Naive thymus-derived CD4-positive, alpha-beta T cell (primary cell): ENCODE data around the gene RGS6. TPM values are rescaled to one million over a fixed set of nuclear protein-coding genes. Genes with fewer than 3 reads are reported as not detected.
A peak's percentile ranks its signal among the peaks of the same experiment; 100 is the strongest.

Source experiments
- ATAC-seq: fragments of 150-1000 bp; cut with Tn5 transposase; 2 replicates; pipeline ENCODE4 v1.10.0; 2021; ENCODE audit warnings: mild to moderate bottlenecking, moderate library complexity
- CTCF ChIA-PET: fragments of 350-600 bp; sonication (Branson Sonifier 250); formaldehyde crosslinking; loops from one replicate; lab custom pipeline; 2021; ENCODE audit warnings: antibody characterized with exemption; lab: Charles Lee
- POLR2A ChIA-PET: fragments of 350-600 bp; sonication (Branson Sonifier 250); formaldehyde crosslinking; loops from one replicate; lab custom pipeline; 2021; ENCODE audit warnings: antibody characterized with exemption, inconsistent platforms; lab: Charles Lee
- DNase-seq, 9 donors: peaks; one replicate each; pipeline versions ENCODE4 v3.0.0 to v3.0.0-alpha.2; 2020 to 2022; ENCODE audit warnings: mixed read lengths in 1 of 9
- H3K27ac ChIP-seq: one replicate; pipeline ENCODE4 v1.7.0; 2013; ENCODE audit warnings: mild to moderate bottlenecking, low read depth, low read length, moderate library complexity
- H3K27me3 ChIP-seq, 2 donors: one replicate each; pipeline ENCODE4 v1.7.0; 2013; ENCODE audit warnings: low read length in 2 of 2, mild to moderate bottlenecking in 2 of 2, moderate library complexity in 2 of 2; ENCODE audit not compliant: control insufficient read depth in 2 of 2, insufficient read depth in 2 of 2
- H3K36me3 ChIP-seq, 3 experiments: 1 replicate in 2 of 3; 2 replicates in 1 of 3; pipeline ENCODE4 v1.7.0; 2013; ENCODE audit warnings: low read length in 3 of 3, mild to moderate bottlenecking in 3 of 3, moderate library complexity in 1 of 3; ENCODE audit not compliant: insufficient read depth in 3 of 3, control insufficient read depth in 2 of 3
- H3K4me1 ChIP-seq, 2 donors: one replicate each; pipeline ENCODE4 v1.7.0; 2013; ENCODE audit warnings: low read length in 2 of 2, mild to moderate bottlenecking in 2 of 2, moderate library complexity in 1 of 2; ENCODE audit not compliant: control insufficient read depth in 2 of 2, insufficient read depth in 2 of 2
- H3K4me3 ChIP-seq: 2 replicates; pipeline ENCODE4 v1.7.0; 2013; ENCODE audit warnings: mild to moderate bottlenecking, low read length
- H3K9me3 ChIP-seq, 3 experiments: 1 replicate in 2 of 3; 2 replicates in 1 of 3; pipeline ENCODE4 v1.7.0; 2013; ENCODE audit warnings: low read length in 3 of 3; ENCODE audit not compliant: control insufficient read depth in 2 of 3
- H3K27ac Mint-ChIP-seq, 9 donors: one replicate each; pipeline ENCODE4 v1.8.0; 2020 to 2022; ENCODE audit warnings: mixed read lengths in 9 of 9, mild to moderate bottlenecking in 8 of 9, moderate library complexity in 5 of 9, inconsistent platforms in 2 of 9
- H3K27me3 Mint-ChIP-seq, 5 donors: one replicate each; pipeline ENCODE4 v1.8.0; 2021 to 2022; ENCODE audit warnings: mixed read lengths in 5 of 5, mild to moderate bottlenecking in 1 of 5
- H3K36me3 Mint-ChIP-seq, 5 donors: one replicate each; pipeline ENCODE4 v1.8.0; 2020 to 2022; ENCODE audit warnings: mixed read lengths in 5 of 5, mild to moderate bottlenecking in 3 of 5, inconsistent platforms in 1 of 5
- H3K4me1 Mint-ChIP-seq, 7 donors: one replicate each; pipeline ENCODE4 v1.8.0; 2020 to 2022; ENCODE audit warnings: mixed read lengths in 7 of 7, mild to moderate bottlenecking in 3 of 7, inconsistent platforms in 1 of 7
- H3K4me3 Mint-ChIP-seq, 10 donors: one replicate each; pipeline ENCODE4 v1.8.0; 2020 to 2022; ENCODE audit warnings: mild to moderate bottlenecking in 10 of 10, mixed read lengths in 10 of 10, moderate library complexity in 6 of 10, inconsistent platforms in 2 of 10
- H3K9me3 Mint-ChIP-seq, 11 donors: one replicate each; pipeline ENCODE4 v1.8.0; 2020 to 2022; ENCODE audit warnings: mixed read lengths in 11 of 11, mild to moderate bottlenecking in 4 of 11, inconsistent platforms in 1 of 11, moderate library complexity in 1 of 11
- intact Hi-C, 2 donors: fragments of 100-400 bp; cut with micrococcal nuclease; formaldehyde crosslinking; loops; one replicate each; pipeline ENCODE4 v1.15.1; 2023
- polyA plus RNA-seq, 2 donors: library from polyadenylated mRNA; unstranded; fragments of 300-500 nt; fragmentation: Illumina TruSeq; gene quantifications; one replicate each; pipeline ENCODE4 v1.2.3, GENCODE V29; 2021
- total RNA-seq, 6 experiments: library from RNA in 5 of 6; stranded (reverse) in 5 of 6; gene quantifications; 1 replicate in 5 of 6; 2 replicates in 1 of 6; pipeline ENCODE4 v1.2.3 and lab custom pipeline; 2021 to 2026

Gene RGS6
- total and polyA plus RNA-seq, 7 experiments from 2014 or later = 0.29 to 0.97 TPM; not detected in 5

GRCh38 chr14:72423957-72424356, 491.7 kb downstream of the RGS6 start:
- Histone ChIP-seq H3K4me1 (no peaks in the 10 kb centered on the region), H3K27me3 (no peaks in the 10 kb centered on the region), H3K36me3 (no peaks in the 10 kb centered on the region), H3K4me3 (no peak overlapping the region), H3K9me3 (no peaks in the 10 kb centered on the region), H3K27ac (no peak overlapping the region)
- peaks cover 0 to 10% (median 5%) of the 10 kb centered on the region in 7 donors for H3K4me1 Mint-ChIP-seq
- H3K27me3 Mint-ChIP-seq = peaks cover 0 to 13% (median 10%) of the 10 kb centered on the region in 5 donors
- no peak overlapping the region for H3K27ac Mint-ChIP-seq
- H3K36me3 Mint-ChIP-seq = peaks cover 5 to 40% (median 11%) of the 10 kb centered on the region in 5 donors
- no peak overlapping the region for H3K4me3 Mint-ChIP-seq
- ATAC-seq (no peak), DNase-seq (no peak)
- peaks cover 5 to 18% (median 12%) of the 10 kb centered on the region in 11 donors for H3K9me3 Mint-ChIP-seq
- POLR2A ChIA-PET = no interaction called here
- intact Hi-C loops = loop anchor here in 1 of 2 donors (5.0 kb wide), 1 partner anchor 322 kb away; no protein-coding TSS in a partner anchor
- CTCF ChIA-PET = no interaction called here

GRCh38 chr14:72430457-72430856, 498.2 kb downstream of the RGS6 start:
- no peak overlapping the region for H3K4me3 ChIP-seq
- ATAC-seq = no peak
- Mint-ChIP-seq H3K27me3 (peaks cover 0 to 9% (median 5%) of the 10 kb centered on the region in 5 donors), H3K9me3 (peaks cover 4 to 26% (median 12%) of the 10 kb centered on the region in 11 donors), H3K4me3 (no peak overlapping the region), H3K4me1 (peaks cover 0 to 34% (median 0%) of the 10 kb centered on the region in 7 donors), H3K27ac (no peak overlapping the region), H3K36me3 (peaks cover 4 to 66% (median 6%) of the 10 kb centered on the region in 5 donors)
- no peaks in the 10 kb centered on the region for H3K36me3 ChIP-seq
- H3K27me3 ChIP-seq = no peaks in the 10 kb centered on the region
- no peak overlapping the region for H3K27ac ChIP-seq
- CTCF ChIA-PET = no interaction called here
- no peaks in the 10 kb centered on the region for H3K9me3 ChIP-seq
- POLR2A ChIA-PET = no interaction called here
- DNase-seq = no peak
- intact Hi-C loops = no loop called here
- H3K4me1 ChIP-seq = no peaks in the 10 kb centered on the region

GRCh38 chr14:72432748-72433147, 500.5 kb downstream of the RGS6 start:
- ATAC-seq = no peak
- Mint-ChIP-seq H3K9me3 (peaks cover 2 to 21% (median 7%) of the 10 kb centered on the region in 11 donors), H3K27ac (no peak overlapping the region), H3K27me3 (peaks cover 0 to 6% (median 0%) of the 10 kb centered on the region in 5 donors), H3K4me3 (no peak overlapping the region), H3K4me1 (peaks cover 0 to 53% (median 0%) of the 10 kb centered on the region in 7 donors), H3K36me3 (peaks cover 2 to 73% (median 4%) of the 10 kb centered on the region in 5 donors)
- no peak for DNase-seq
- POLR2A ChIA-PET = no interaction called here
- H3K4me3 ChIP-seq = no peak overlapping the region
- intact Hi-C loops = no loop called here
- no peak overlapping the region for H3K27ac ChIP-seq
- no peaks in the 10 kb centered on the region for H3K4me1 ChIP-seq
- CTCF ChIA-PET = no interaction called here
- H3K27me3 ChIP-seq = no peaks in the 10 kb centered on the region
- H3K36me3 ChIP-seq = no peaks in the 10 kb centered on the region
- H3K9me3 ChIP-seq = no peaks in the 10 kb centered on the region

GRCh38 chr14:72433511-72433910, 501.3 kb downstream of the RGS6 start:
- no peaks in the 10 kb centered on the region for H3K27me3 ChIP-seq
- ChIA-PET CTCF (no interaction called here), POLR2A (no interaction called here)
- Mint-ChIP-seq H3K4me3 (no peak overlapping the region), H3K36me3 (peaks cover 0 to 71% (median 0%) of the 10 kb centered on the region in 5 donors), H3K9me3 (peaks cover 0 to 15% (median 2%) of the 10 kb centered on the region in 11 donors), H3K4me1 (peaks cover 0 to 61% (median 0%) of the 10 kb centered on the region in 7 donors), H3K27me3 (no peaks in the 10 kb centered on the region), H3K27ac (no peak overlapping the region)
- intact Hi-C loops = no loop called here
- no peak overlapping the region for H3K27ac ChIP-seq
- no peaks in the 10 kb centered on the region for H3K9me3 ChIP-seq
- ATAC-seq = no peak
- H3K36me3 ChIP-seq = no peaks in the 10 kb centered on the region
- no peak overlapping the region for H3K4me3 ChIP-seq
- no peaks in the 10 kb centered on the region for H3K4me1 ChIP-seq
- no peak for DNase-seq

GRCh38 chr14:72434856-72435255, 502.6 kb downstream of the RGS6 start:
- no peaks in the 10 kb centered on the region for H3K27me3 Mint-ChIP-seq
- ATAC-seq (no peak), DNase-seq (no peak)
- no peaks in the 10 kb centered on the region for H3K9me3 ChIP-seq
- H3K4me1 ChIP-seq = peaks cover 0 to 5% of the 10 kb centered on the region in 2 donors
- no peak overlapping the region for H3K27ac ChIP-seq
- peak overlapping the region in 1 of 10 donors; percentile 57 for H3K4me3 Mint-ChIP-seq
- H3K9me3 Mint-ChIP-seq = peaks cover 0 to 8% (median 1%) of the 10 kb centered on the region in 11 donors
- no peak overlapping the region for H3K4me3 ChIP-seq
- peak overlapping the region in 1 of 9 donors; percentile 76 for H3K27ac Mint-ChIP-seq
- peaks cover 0 to 67% (median 0%) of the 10 kb centered on the region in 5 donors for H3K36me3 Mint-ChIP-seq
- CTCF ChIA-PET = interaction anchor here (0.9 kb wide), 1 partner anchor 20 kb away, joined by 3 read pairs; no protein-coding TSS in a partner anchor
- no peaks in the 10 kb centered on the region for H3K27me3 ChIP-seq
- peaks cover 5 to 74% (median 12%) of the 10 kb centered on the region in 7 donors for H3K4me1 Mint-ChIP-seq
- no peaks in the 10 kb centered on the region for H3K36me3 ChIP-seq
- POLR2A ChIA-PET = no interaction called here
- intact Hi-C loops = no loop called here

- Mint-ChIP-seq H3K27me3 (peaks cover 0 to 5% (median 0%) of the 10 kb centered on the region in 5 donors), H3K36me3 (peaks cover 0 to 39% (median 0%) of the 10 kb centered on the region in 5 donors), H3K9me3 (no peaks in the 10 kb centered on the region), H3K27ac (peak overlapping the region in 8 of 9 donors; percentile 9 to 83 (median 42)), H3K4me1 (peaks cover 38 to 93% (median 50%) of the 10 kb centered on the region in 7 donors), H3K4me3 (peak overlapping the region in 7 of 10 donors; percentile 12 to 83 (median 36))
- Histone ChIP-seq H3K27ac (no peak overlapping the region), H3K36me3 (no peaks in the 10 kb centered on the region), H3K4me3 (no peak overlapping the region), H3K4me1 (peaks cover 16 to 26% of the 10 kb centered on the region in 2 donors), H3K27me3 (no peaks in the 10 kb centered on the region), H3K9me3 (no peaks in the 10 kb centered on the region)
- ChIA-PET POLR2A (no interaction called here), CTCF (no interaction called here)
- DNase-seq (peak in 1 of 9 donors; percentile 44), ATAC-seq (peak; percentile 33)
- intact Hi-C loops = loop anchor here in 1 of 2 donors (1.0 kb wide), 2 partner anchors 12 to 37 kb away; no protein-coding TSS in a partner anchor
Observed at GRCh38 chr14:72439707-72440106, 507.5 kb downstream of the RGS6 start.

- Mint-ChIP-seq H3K4me1 (peaks cover 34 to 95% (median 52%) of the 10 kb centered on the region in 7 donors), H3K36me3 (peaks cover 0 to 23% (median 0%) of the 10 kb centered on the region in 5 donors), H3K4me3 (peak overlapping the region in 7 of 10 donors; percentile 29 to 87 (median 67)), H3K9me3 (no peaks in the 10 kb centered on the region), H3K27me3 (peaks cover 0 to 5% (median 0%) of the 10 kb centered on the region in 5 donors), H3K27ac (peak overlapping the region in 3 of 9 donors; percentile 52 to 83 (median 59))
- Histone ChIP-seq H3K4me3 (no peak overlapping the region), H3K36me3 (no peaks in the 10 kb centered on the region), H3K27ac (no peak overlapping the region), H3K27me3 (no peaks in the 10 kb centered on the region), H3K4me1 (peaks cover 19 to 26% of the 10 kb centered on the region in 2 donors), H3K9me3 (no peaks in the 10 kb centered on the region)
- intact Hi-C loops = no loop called here
- POLR2A ChIA-PET = no interaction called here
- DNase-seq (no peak), ATAC-seq (no peak)
- CTCF ChIA-PET = no interaction called here
Observed at GRCh38 chr14:72443256-72443655, 511.0 kb downstream of the RGS6 start.
